Keratinocyte (primary cell): Measurements from ENCODE around the gene PDCD6IP. TPM values are rescaled to one million over a fixed set of nuclear protein-coding genes. Genes with fewer than 3 reads are reported as not detected.

Experiments
- DNase-seq: peaks from one replicate; pipeline ENCODE4 v3.0.0-alpha.2; 2011; ENCODE audit warnings: low read depth, missing footprints, low spot score
- FAIRE-seq: peaks from 2 replicates; lab custom pipeline; 2011; peaks lifted over from hg19 to GRCh38; lab: Jason Lieb, UNC
- H2AFZ ChIP-seq: 2 replicates; pipeline ENCODE4 v1.6.0; 2012; ENCODE audit warnings: low read length, control low read depth, inconsistent platforms; ENCODE audit not compliant: control insufficient read depth
- H3K27ac ChIP-seq: 2 replicates; pipeline ENCODE4 v1.5.1; 2011; ENCODE audit warnings: low read length; ENCODE audit not compliant: control insufficient read depth, insufficient read depth
- H3K27me3 ChIP-seq: 3 replicates; pipeline ENCODE4 v1.6.0; 2011; ENCODE audit warnings: low read length; ENCODE audit not compliant: control insufficient read depth, insufficient read depth; ENCODE audit errors: extremely low read depth
- H3K36me3 ChIP-seq, 2 experiments: 2 replicates in 1 of 2; 3 replicates in 1 of 2; pipeline ENCODE4 v1.5.1; 2011; ENCODE audit warnings: low read length in 2 of 2, mild to moderate bottlenecking in 1 of 2; ENCODE audit not compliant: control insufficient read depth in 2 of 2, insufficient read depth in 2 of 2; ENCODE audit errors: extremely low read depth in 1 of 2
- H3K4me1 ChIP-seq: 3 replicates; pipeline ENCODE4 v1.5.1; 2011; ENCODE audit warnings: low read length; ENCODE audit not compliant: control insufficient read depth, insufficient read depth; ENCODE audit errors: extremely low read depth
- H3K4me2 ChIP-seq: 3 replicates; pipeline ENCODE4 v1.6.0; 2011; ENCODE audit warnings: low read depth, low read length; ENCODE audit not compliant: control insufficient read depth, insufficient read depth; ENCODE audit errors: extremely low read depth
- H3K4me3 ChIP-seq, 3 experiments: fragments of 200-600 bp in 1 of 3; sonication (generic) in 1 of 3; 2 replicates in 2 of 3; 3 replicates in 1 of 3; pipeline ENCODE4 v1.5.1; 2011 to 2016; ENCODE audit warnings: low read length in 3 of 3, mild to moderate bottlenecking in 3 of 3, control low read depth in 2 of 3, inconsistent platforms in 1 of 3, low read depth in 1 of 3, mixed read lengths in 1 of 3, mixed run types in 1 of 3, moderate library complexity in 1 of 3; ENCODE audit not compliant: control insufficient read depth in 2 of 3, insufficient read depth in 2 of 3; ENCODE audit errors: extremely low read depth in 1 of 3
- H3K79me2 ChIP-seq: 2 replicates; pipeline ENCODE4 v1.6.0; 2012; ENCODE audit warnings: low read length; ENCODE audit not compliant: control insufficient read depth, insufficient read depth
- H3K9ac ChIP-seq: 3 replicates; pipeline ENCODE4 v1.6.0; 2011; ENCODE audit warnings: low read length; ENCODE audit not compliant: control insufficient read depth, insufficient read depth; ENCODE audit errors: extremely low read depth
- H3K9me1 ChIP-seq: 3 replicates; pipeline ENCODE4 v1.6.0; 2011; ENCODE audit warnings: low read length; ENCODE audit not compliant: control insufficient read depth, insufficient read depth; ENCODE audit errors: extremely low read depth
- H3K9me3 ChIP-seq: 2 replicates; pipeline ENCODE4 v1.5.1; 2012; ENCODE audit warnings: low read depth, low read length; ENCODE audit not compliant: control insufficient read depth
- H4K20me1 ChIP-seq: 3 replicates; pipeline ENCODE4 v1.6.0; 2011; ENCODE audit warnings: low read length; ENCODE audit not compliant: control insufficient read depth, insufficient read depth; ENCODE audit errors: extremely low read depth
- CTCF ChIP-seq, 3 experiments: IDR thresholded peaks in 1 of 3; conservative IDR thresholded peaks in 1 of 3; optimal IDR thresholded peaks in 1 of 3; 2 replicates in 2 of 3; 3 replicates in 1 of 3; pipeline versions ENCODE3 to v1.5.1; 2011; ENCODE audit warnings: low read length in 3 of 3, mild to moderate bottlenecking in 3 of 3, moderate library complexity in 2 of 3, control low read depth in 1 of 3, inconsistent platforms in 1 of 3; ENCODE audit not compliant: insufficient read depth in 2 of 3; ENCODE audit errors: extremely low read depth in 1 of 3
- EZH2 ChIP-seq: IDR thresholded peaks from one replicate; pipeline ENCODE4 v1.6.1; 2012; ENCODE audit warnings: inconsistent platforms, mild to moderate bottlenecking, low read length, moderate library complexity
- dilution Hi-C: fragments of 300-500 bp; cut with MboI; formaldehyde crosslinking; loops from one replicate; pipeline ENCODE4 v1.7.0; 2020; ENCODE audit warnings: low sequenced_read_pairs; ENCODE audit not compliant: extremely low pct_ligation_motif_present
- polyA plus RNA-seq, 5 experiments: library from polyadenylated mRNA; depleted of rRNA in 3 of 5; stranded (reverse) in 3 of 5; stranded (forward) in 1 of 5; unstranded in 1 of 5; fragments of >200 nt; gene quantifications; 1 replicate in 1 of 5; 2 replicates in 3 of 5; 3 replicates in 1 of 5; pipeline versions ENCODE4 v1.2.1 to v1.2.3, GENCODE V29; 2011 to 2012; ENCODE audit warnings: missing spikeins in 2 of 5, low read depth in 1 of 5, low replicate concordance in 1 of 5

PDCD6IP gene
- polyA plus RNA-seq, 1 donor (not counting 4 experiments of a cell fraction or from before 2014, with no cell fraction given): 183 TPM

- H4K20me1 ChIP-seq: no peaks in the 10 kb centered on the region
- TF ChIP-seq CTCF (optimal IDR thresholded peaks at IDR 0.05 in 1 of 3, IDR thresholded peaks at IDR 0.05 in 1 of 3, conservative IDR thresholded peaks at IDR 0.05 in 1 of 3; ENCODE audit: extremely low read depth in 1 of 3, insufficient read depth in 2 of 3, low read length in 3 of 3) (no peak), EZH2 (no peak)
- H2AFZ ChIP-seq: no peak overlapping the region
- FAIRE-seq: no peak
- dilution Hi-C loops: no loop called here
- no peak overlapping the region for H3K4me3 ChIP-seq
- H3K4me2 ChIP-seq: no peak overlapping the region
- H3K4me1 ChIP-seq: no peaks in the 10 kb centered on the region
- no peaks in the 10 kb centered on the region for H3K9me3 ChIP-seq
- no peak overlapping the region for H3K9ac ChIP-seq
- DNase-seq: no peak
- peaks cover 23% of the 10 kb centered on the region for H3K79me2 ChIP-seq
- H3K9me1 ChIP-seq: no peaks in the 10 kb centered on the region
- H3K27me3 ChIP-seq: no peaks in the 10 kb centered on the region
- H3K27ac ChIP-seq: no peak overlapping the region
- H3K36me3 ChIP-seq: peaks cover 11 to 13% of the 10 kb centered on the region in 2 experiments
Observed at GRCh38 chr3:33829720-33830119, 31.3 kb downstream of the PDCD6IP start.

- Histone ChIP-seq H3K9ac (no peak overlapping the region), H3K4me1 (no peaks in the 10 kb centered on the region), H3K36me3 (peaks cover 11 to 17% of the 10 kb centered on the region in 2 experiments), H2AFZ (no peak overlapping the region), H4K20me1 (no peaks in the 10 kb centered on the region), H3K79me2 (peaks cover 23% of the 10 kb centered on the region), H3K27ac (no peak overlapping the region), H3K9me1 (no peaks in the 10 kb centered on the region), H3K4me3 (no peak overlapping the region), H3K27me3 (no peaks in the 10 kb centered on the region), H3K9me3 (no peaks in the 10 kb centered on the region), H3K4me2 (no peak overlapping the region)
- FAIRE-seq (no peak), DNase-seq (no peak)
- dilution Hi-C loops: no loop called here
- TF ChIP-seq EZH2: no peak
- no peak for TF ChIP-seq CTCF (optimal IDR thresholded peaks at IDR 0.05 in 1 of 3, IDR thresholded peaks at IDR 0.05 in 1 of 3, conservative IDR thresholded peaks at IDR 0.05 in 1 of 3; ENCODE audit: extremely low read depth in 1 of 3, insufficient read depth in 2 of 3, low read length in 3 of 3)
Observed at GRCh38 chr3:33831053-33831452, 32.6 kb downstream of the PDCD6IP start.
